NCI-H2196 treated with DMSO at 0.1 percent for 48 hours (cell line): Measurements from ENCODE around the gene CACNA1E.
A peak's percentile ranks its signal among the peaks of the same experiment; 100 is the strongest.

Source experiments
- DNase-seq: peaks from one replicate; lab custom pipeline; 2025; ENCODE audit not compliant: unreplicated experiment; lab: John Stamatoyannopoulos, UW

CACNA1E gene

GRCh38 chr1:181748013-181748412 is 264.7 kb downstream of the CACNA1E start:
- no peak for DNase-seq

GRCh38 chr1:181754103-181754502 is 270.8 kb downstream of the CACNA1E start:
- no peak for DNase-seq

- DNase-seq, result no peak
Observed at GRCh38 chr1:181759481-181759880, 276.2 kb downstream of the CACNA1E start.

DNA sequence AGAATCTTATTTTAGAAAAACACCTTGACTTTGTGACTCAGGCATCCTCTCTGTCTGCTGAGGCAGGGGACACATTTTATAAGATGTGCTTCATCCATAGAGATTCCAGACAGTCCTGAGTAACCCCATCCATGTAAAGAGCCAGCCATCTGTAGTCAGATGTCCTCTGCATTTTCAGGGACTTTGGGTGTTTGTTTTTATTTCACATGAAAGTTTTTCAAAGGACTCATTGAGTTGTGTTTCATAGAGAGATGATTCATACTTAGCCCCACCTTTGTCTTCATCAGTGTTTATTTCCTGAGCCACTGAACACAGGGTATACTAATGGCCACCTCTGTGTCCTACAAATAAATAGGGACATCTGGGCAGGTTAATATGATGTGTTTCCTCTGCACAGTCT is 280.4 kb downstream of the CACNA1E start:
- no peak for DNase-seq

GRCh38 chr1:181765451-181766026 is 282.2 kb downstream of the CACNA1E start:
- no peak for DNase-seq

- DNase-seq, result no peak
Observed at GRCh38 chr1:181767001-181767708, 283.8 kb downstream of the CACNA1E start.

GRCh38 chr1:181768211-181768929 is 285.1 kb downstream of the CACNA1E start:
- no peak for DNase-seq

DNA sequence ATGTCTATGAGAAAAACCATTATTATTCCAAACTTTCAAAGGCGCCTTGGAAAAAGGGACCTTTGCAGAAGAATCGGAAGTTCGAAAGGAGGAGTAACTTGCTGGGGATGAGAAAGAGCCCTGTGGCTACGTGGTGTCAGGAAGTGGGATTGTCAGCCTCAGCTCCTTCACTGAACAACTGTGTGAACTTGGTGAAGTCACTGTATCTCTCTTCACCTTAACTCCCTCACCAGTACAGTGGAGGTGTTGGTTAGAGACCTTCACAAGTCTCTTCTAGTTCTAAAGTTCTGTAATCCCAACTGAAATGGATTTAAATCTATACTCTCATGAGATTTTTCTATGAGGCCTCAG is 285.6 kb downstream of the CACNA1E start:
- no peak for DNase-seq

- no peak for DNase-seq
Observed at GRCh38 chr1:181769846-181770245, 286.5 kb downstream of the CACNA1E start.

GRCh38 chr1:181772714-181773113 is 289.4 kb downstream of the CACNA1E start:
- no peak for DNase-seq

GRCh38 chr1:181776044-181776443 is 292.7 kb downstream of the CACNA1E start:
- DNase-seq, result no peak

DNA sequence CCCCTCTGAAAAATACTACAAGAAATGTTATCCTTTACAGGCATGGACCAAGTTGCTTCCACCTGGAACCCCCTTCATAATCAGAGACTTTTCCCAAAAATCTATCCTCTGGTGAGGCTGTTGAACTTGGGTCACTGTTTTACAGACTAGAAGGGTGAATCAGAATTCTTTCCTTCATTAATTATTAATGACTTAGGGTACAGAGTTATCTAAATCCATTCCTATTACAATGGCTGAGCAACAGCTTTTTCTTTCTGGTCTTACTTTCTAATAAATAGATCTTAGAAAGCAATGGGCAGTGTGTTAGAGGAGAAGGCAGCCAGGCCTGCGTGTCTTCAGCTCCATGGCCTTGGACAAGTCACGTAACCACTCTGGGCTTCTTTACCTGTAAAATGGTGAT is 294.0 kb downstream of the CACNA1E start:
- no peak for DNase-seq

DNA sequence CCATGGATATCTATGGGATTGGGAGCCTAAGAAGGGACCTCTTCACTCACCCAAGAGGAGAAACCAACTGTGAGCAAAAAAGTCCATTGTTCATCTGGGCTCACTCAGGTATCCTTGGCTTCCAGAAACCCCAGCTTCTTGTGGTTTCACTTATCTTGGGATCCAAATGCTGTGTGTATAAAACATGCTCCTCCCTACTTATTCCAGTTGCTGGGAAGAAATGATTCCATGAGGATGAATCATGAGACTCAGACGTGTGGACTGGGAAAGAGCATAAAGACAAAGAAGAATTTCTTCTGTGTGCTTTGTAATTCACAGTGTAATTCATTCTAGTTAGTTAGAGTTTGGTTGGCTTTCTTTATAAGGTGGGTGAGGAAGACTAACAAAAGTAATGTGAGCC is 294.5 kb downstream of the CACNA1E start:
- DNase-seq, result no peak

DNA sequence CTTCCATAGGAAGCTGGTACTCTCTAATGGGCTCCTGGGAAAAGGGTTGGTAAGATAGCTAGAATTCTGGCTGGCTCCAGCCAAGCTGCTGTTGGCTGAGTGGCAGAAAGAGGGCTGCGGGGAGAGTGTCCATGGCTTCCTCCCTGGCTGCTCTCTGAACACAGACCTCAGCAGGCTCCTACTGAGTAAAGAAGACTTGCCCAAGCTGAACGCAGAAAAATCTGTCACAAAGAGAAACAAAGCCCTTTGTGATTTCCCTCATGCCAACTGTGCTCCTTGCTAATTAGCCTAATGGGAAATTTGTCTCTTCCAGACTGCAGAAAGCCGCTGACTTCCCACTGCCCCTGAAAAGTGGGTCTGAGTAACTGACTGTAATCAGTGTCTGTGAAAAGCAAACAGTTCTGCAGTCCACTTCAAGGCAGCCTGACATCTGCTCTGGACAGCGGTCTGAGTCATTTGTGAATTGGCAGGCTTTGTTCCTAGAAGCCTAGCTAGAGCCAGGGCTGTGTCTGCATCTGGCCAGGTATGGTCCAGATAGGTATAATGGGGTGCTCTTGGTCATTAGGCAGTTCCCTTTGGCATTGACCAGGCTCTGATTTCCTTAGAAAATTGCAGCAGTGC is 295.4 kb downstream of the CACNA1E start:
- DNase-seq, result peak; percentile 62

- no peak for DNase-seq
Observed at GRCh38 chr1:181779343-181779742, 296.0 kb downstream of the CACNA1E start.

- no peak for DNase-seq
Observed at GRCh38 chr1:181783208-181783607, 299.9 kb downstream of the CACNA1E start.

- no peak for DNase-seq
Observed at GRCh38 chr1:181784039-181784683, 300.8 kb downstream of the CACNA1E start.

- DNase-seq, result no peak
Observed at GRCh38 chr1:181789395-181789794, 306.1 kb downstream of the CACNA1E start.

DNA sequence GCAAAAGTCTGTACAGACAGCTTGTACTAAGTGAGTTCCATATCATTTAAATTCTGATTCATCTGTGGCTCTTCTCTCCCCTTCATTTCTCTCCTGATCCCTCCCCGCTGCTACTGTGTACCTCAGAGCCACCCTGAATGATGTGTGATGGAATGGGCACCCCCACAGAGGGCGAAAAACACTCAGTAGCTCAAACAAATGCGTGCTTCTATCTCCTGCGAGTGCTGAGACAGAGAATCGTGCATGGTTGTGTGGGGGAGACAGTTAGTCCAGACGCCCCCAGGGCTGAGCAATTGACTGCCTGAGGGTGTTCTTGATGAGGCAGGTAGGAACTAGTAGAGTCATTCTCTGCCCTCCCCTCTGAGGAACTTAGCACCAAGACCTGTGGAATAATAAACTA is 308.4 kb downstream of the CACNA1E start:
- no peak for DNase-seq

DNA sequence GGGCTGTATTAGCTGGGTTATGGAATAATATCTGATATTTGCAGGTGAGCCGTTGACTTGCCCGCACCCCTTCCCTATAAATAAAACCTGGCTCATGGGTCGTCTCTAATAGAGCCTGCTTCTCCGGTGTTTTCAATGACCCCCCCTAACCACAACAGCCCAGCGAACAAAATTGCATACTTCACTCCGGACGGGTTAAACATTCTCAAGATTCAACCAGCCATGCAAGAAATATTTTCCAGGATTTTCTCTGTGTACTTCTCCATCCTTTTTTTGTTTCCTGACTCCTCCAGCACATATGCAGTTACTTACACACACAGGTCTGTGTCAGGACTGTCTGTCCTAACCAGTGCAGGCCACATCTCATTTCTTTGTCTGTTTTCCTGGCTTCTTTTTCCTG is 310.5 kb downstream of the CACNA1E start:
- no peak for DNase-seq

DNA sequence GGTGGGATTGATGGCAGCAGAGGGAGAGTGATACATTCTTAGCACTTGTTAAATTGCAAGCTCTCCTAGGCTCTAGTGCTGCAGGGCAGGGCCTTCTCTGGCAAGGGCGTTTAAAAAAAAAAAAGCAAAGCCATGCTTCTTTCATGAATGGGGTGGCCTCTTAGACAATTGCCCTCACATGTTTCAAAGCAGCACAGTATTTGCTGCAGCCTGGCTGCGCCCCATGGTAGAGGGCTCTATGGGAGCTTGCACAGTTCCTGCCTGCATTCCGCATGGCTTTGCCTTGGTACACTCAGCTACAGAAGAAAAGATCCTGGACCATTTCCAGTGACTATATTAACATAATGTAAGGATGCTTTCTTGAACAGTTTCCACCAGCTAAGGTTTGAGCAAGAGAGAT is 311.0 kb downstream of the CACNA1E start:
- DNase-seq, result no peak
